B cell (primary cell): ENCODE measurements around the gene ACE. TPM values are rescaled to one million over a fixed set of nuclear protein-coding genes. Genes with fewer than 3 reads are reported as not detected.
A peak's percentile ranks its signal among the peaks of the same experiment; 100 is the strongest.

Experiments used
- ATAC-seq: fragments of 200-7000 bp; cut with Tn5 transposase; one replicate; pipeline ENCODE4 v1.10.0; 2021; ENCODE audit warnings: low read depth, mild to moderate bottlenecking, moderate number of reproducible peaks, moderate library complexity
- CTCF ChIA-PET: fragments of 350-600 bp; sonication (Branson Sonifier 250); formaldehyde crosslinking; loops from one replicate; lab custom pipeline; 2021; ENCODE audit warnings: antibody characterized with exemption, inconsistent platforms; lab: Charles Lee
- POLR2A ChIA-PET: fragments of 350-600 bp; sonication (Branson Sonifier 250); formaldehyde crosslinking; loops from one replicate; lab custom pipeline; 2021; ENCODE audit warnings: antibody characterized with exemption; lab: Charles Lee
- DNase-seq: peaks from one replicate; pipeline ENCODE4 v3.0.0; 2013
- H2AFZ ChIP-seq: 2 replicates; pipeline ENCODE4 v1.6.1; 2012; ENCODE audit warnings: mild to moderate bottlenecking, low read depth, low read length; ENCODE audit not compliant: insufficient read depth, poor library complexity, severe bottlenecking
- H3K27ac ChIP-seq, 2 donors: 1 replicate in 1 of 2; 2 replicates in 1 of 2; pipeline ENCODE4 v1.5.1; 2012 to 2013; ENCODE audit warnings: low read length in 2 of 2, mild to moderate bottlenecking in 2 of 2, moderate library complexity in 1 of 2
- H3K27me3 ChIP-seq, 4 experiments: fragments of 200-600 bp in 1 of 4; sonication (generic) in 1 of 4; replicated peaks in 1 of 4; 1 replicate in 2 of 4; 2 replicates in 2 of 4; pipeline versions ENCODE4 v1.6.1 to v1.7.0; 2013 to 2016; ENCODE audit warnings: low read length in 3 of 4, mild to moderate bottlenecking in 2 of 4, mixed read lengths in 1 of 4, moderate library complexity in 1 of 4; ENCODE audit not compliant: insufficient read depth in 4 of 4, control insufficient read depth in 3 of 4; ENCODE audit errors: control extremely low read depth in 1 of 4
- H3K36me3 ChIP-seq, 2 experiments: replicated peaks in 1 of 2; 1 replicate in 1 of 2; 2 replicates in 1 of 2; pipeline versions ENCODE4 v1.6.1 to v1.7.1; 2013; ENCODE audit warnings: low read length in 1 of 2; ENCODE audit not compliant: insufficient read depth in 2 of 2, control insufficient read depth in 1 of 2; ENCODE audit errors: control extremely low read depth in 1 of 2, extremely low read depth in 1 of 2
- H3K4me1 ChIP-seq, 2 donors: fragments of 200-600 bp in 1 of 2; sonication (generic) in 1 of 2; 1 replicate in 1 of 2; 2 replicates in 1 of 2; pipeline versions ENCODE4 v1.5.1 to v1.6.1; 2013 to 2017; ENCODE audit warnings: low read length in 2 of 2; ENCODE audit not compliant: control insufficient read depth in 2 of 2, insufficient read depth in 2 of 2
- H3K4me2 ChIP-seq: replicated peaks from 2 replicates; pipeline ENCODE3; 2012; ENCODE audit warnings: mild to moderate bottlenecking, low read depth, low read length; ENCODE audit not compliant: poor library complexity, severe bottlenecking
- H3K4me3 ChIP-seq, 5 experiments: fragments of 200-600 bp in 1 of 5; sonication (generic) in 1 of 5; 1 replicate in 3 of 5; 2 replicates in 2 of 5; pipeline versions ENCODE4 v1.5.1 to v1.7.0; 2011 to 2016; ENCODE audit warnings: low read length in 4 of 5, mild to moderate bottlenecking in 4 of 5, low read depth in 2 of 5, control low read depth in 1 of 5, moderate library complexity in 1 of 5; ENCODE audit not compliant: insufficient read depth in 1 of 5; ENCODE audit errors: control extremely low read depth in 1 of 5, extremely low read depth in 1 of 5
- H3K79me2 ChIP-seq: fragments of 200-600 bp; sonication (generic); one replicate; pipeline ENCODE4 v1.6.0; 2016; ENCODE audit warnings: low read length; ENCODE audit not compliant: control insufficient read depth, insufficient read depth
- H3K9ac ChIP-seq: fragments of 200-600 bp; sonication (generic); 2 replicates; pipeline ENCODE4 v1.6.1; 2017; ENCODE audit warnings: mild to moderate bottlenecking, low read length, moderate library complexity
- H3K9me3 ChIP-seq, 3 donors: one replicate each; pipeline versions ENCODE4 v1.6.1 to v1.7.1; 2013; ENCODE audit warnings: low read length in 2 of 3; ENCODE audit not compliant: control insufficient read depth in 2 of 3, insufficient read depth in 1 of 3; ENCODE audit errors: control extremely low read depth in 1 of 3
- H4K20me1 ChIP-seq: 2 replicates; pipeline ENCODE4 v1.6.0; 2012; ENCODE audit warnings: mild to moderate bottlenecking, low read length; ENCODE audit not compliant: insufficient read depth, control insufficient read depth, poor library complexity, severe bottlenecking
- H3K27ac Mint-ChIP-seq: one replicate; pipeline ENCODE4 v1.8.0; 2021; ENCODE audit warnings: mixed read lengths
- H3K27me3 Mint-ChIP-seq: one replicate; pipeline ENCODE4 v1.8.0; 2021; ENCODE audit warnings: mixed read lengths
- H3K4me1 Mint-ChIP-seq: one replicate; pipeline ENCODE4 v1.8.0; 2021; ENCODE audit warnings: mixed read lengths
- H3K4me3 Mint-ChIP-seq: one replicate; pipeline ENCODE4 v1.8.0; 2021; ENCODE audit warnings: mixed read lengths
- H3K9me3 Mint-ChIP-seq: one replicate; pipeline ENCODE4 v1.8.0; 2022; ENCODE audit warnings: mixed read lengths; ENCODE audit not compliant: insufficient read depth
- CTCF ChIP-seq: fragments of 200-600 bp; IDR thresholded peaks from one replicate; pipeline ENCODE4 v1.8.0; 2022; ENCODE audit warnings: antibody characterized with exemption, mild to moderate bottlenecking
- EZH2 ChIP-seq: IDR thresholded peaks from 2 replicates; pipeline ENCODE4 v1.6.1; 2012; ENCODE audit warnings: borderline replicate concordance, low read depth, mild to moderate bottlenecking, moderate library complexity, low read length; ENCODE audit not compliant: insufficient read depth, poor library complexity, severe bottlenecking
- WGBS: methylation state at CpG from one replicate; pipeline ENCODE4 v1.1.5; 2013; ENCODE audit warnings: missing lambda C conversion rate; ENCODE audit not compliant: insufficient coverage; 5-methylcytosine and 5-hydroxymethylcytosine counted together
- intact Hi-C: fragments of 100-400 bp; cut with micrococcal nuclease; formaldehyde crosslinking; loops from one replicate; pipeline ENCODE4 v1.10.0; 2022
- polyA plus RNA-seq: library from polyadenylated mRNA; depleted of rRNA; stranded (reverse); fragments of >200 nt; gene quantifications from 2 replicates; pipeline ENCODE4 v1.2.3, GENCODE V29; 2012
- total RNA-seq, 2 donors: library from RNA; stranded (reverse); fragments of 120-200 nt in 1 of 2; gene quantifications; 1 replicate in 1 of 2; 2 replicates in 1 of 2; pipeline versions ENCODE4 v1.2.3 to v1.2.4, GENCODE V29; 2013 to 2022

ACE gene
- total and polyA plus RNA-seq, 2 donors (not counting 1 experiment from before 2014, with no cell fraction given): 0.67 to 2.6 TPM

GRCh38 chr17:63478814-63479494, 2.1 kb downstream of the ACE start:
- no peak overlapping the region for H3K27ac Mint-ChIP-seq
- CTCF ChIA-PET: interaction anchor here (0.6 to 8.7 kb wide), 24 partner anchors 8 to 398 kb away, joined by 3 to 158 read pairs (median 4); no protein-coding TSS in a partner anchor
- Histone ChIP-seq H3K9me3 (peaks cover 0 to 2% (median 0%) of the 10 kb centered on the region in 3 donors), H3K4me1 (peaks cover 20% of the 10 kb centered on the region in 2 donors), H3K36me3 (no peaks in the 10 kb centered on the region), H3K4me2 (no peak overlapping the region), H2AFZ (no peak overlapping the region), H4K20me1 (no peaks in the 10 kb centered on the region), H3K79me2 (no peaks in the 10 kb centered on the region), H3K9ac (no peak overlapping the region), H3K27ac (no peak overlapping the region), H3K4me3 (no peak overlapping the region), H3K27me3 (peaks cover 0 to 46% (median 13%) of the 10 kb centered on the region in 4 experiments)
- WGBS: 36% methylated on average over 16 of the region's 16 CpGs
- ATAC-seq: peak; percentile 79
- H3K27me3 Mint-ChIP-seq: peaks cover 35% of the 10 kb centered on the region
- H3K4me1 Mint-ChIP-seq: peaks cover 24% of the 10 kb centered on the region
- no peaks in the 10 kb centered on the region for H3K9me3 Mint-ChIP-seq
- peak; percentile 81 for DNase-seq
- POLR2A ChIA-PET: interaction anchor here (0.6 kb wide), 1 partner anchor 11 kb away, joined by 4 read pairs; no protein-coding TSS in a partner anchor
- intact Hi-C loops: no loop called here
- TF ChIP-seq EZH2: no peak
- peak; percentile 78 for TF ChIP-seq CTCF
- H3K4me3 Mint-ChIP-seq: peak overlapping the region; percentile 71

- peaks cover 35% of the 10 kb centered on the region for H3K27me3 Mint-ChIP-seq
- Histone ChIP-seq H3K4me1 (peaks cover 20% of the 10 kb centered on the region in 2 donors), H3K36me3 (no peaks in the 10 kb centered on the region), H4K20me1 (no peaks in the 10 kb centered on the region), H3K9me3 (peaks cover 0 to 2% (median 0%) of the 10 kb centered on the region in 3 donors), H3K79me2 (no peaks in the 10 kb centered on the region), H3K9ac (no peak overlapping the region), H3K27ac (no peak overlapping the region), H3K4me3 (no peak overlapping the region), H3K4me2 (no peak overlapping the region), H2AFZ (no peak overlapping the region), H3K27me3 (peaks cover 0 to 46% (median 13%) of the 10 kb centered on the region in 4 experiments)
- ATAC-seq: no peak
- TF ChIP-seq CTCF (no peak), EZH2 (no peak)
- no peaks in the 10 kb centered on the region for H3K9me3 Mint-ChIP-seq
- DNase-seq: no peak
- no peak overlapping the region for H3K27ac Mint-ChIP-seq
- 83% methylated on average over 16 of the region's 17 CpGs for WGBS
- POLR2A ChIA-PET: no interaction called here
- CTCF ChIA-PET: interaction anchor here (0.6 to 8.7 kb wide), 19 partner anchors 8 to 231 kb away, joined by 3 to 158 read pairs (median 6); no protein-coding TSS in a partner anchor
- intact Hi-C loops: no loop called here
- no peak overlapping the region for H3K4me3 Mint-ChIP-seq
- peaks cover 24% of the 10 kb centered on the region for H3K4me1 Mint-ChIP-seq
These were observed 2.8 kb downstream of the ACE start for GRCh38 chr17:63479495-63480184.
